K562 (cell line): ENCODE results near the gene SPTAN1. TPM values are rescaled to one million over a fixed set of nuclear protein-coding genes. Genes with fewer than 3 reads are reported as not detected.

Experiments
- ATAC-seq: fragments of 200-7000 bp; cut with Tn5 transposase; 3 replicates; pipeline ENCODE4 v1.9.1; 2020; ENCODE audit warnings: moderate library complexity
- BruUV-seq: library from RNA; stranded (reverse); fragments of 400-500 nt; replicated peaks from 2 replicates; lab custom pipeline; 2021; lab: Mats Ljungman, UMichigan
- CTCF ChIA-PET: fragments of 300-600 bp; formaldehyde crosslinking; extraction: SDS; loops from one replicate; lab custom pipeline; 2021; ENCODE audit warnings: low intra/inter-chr PET ratio; lab: Yijun Ruan, JAX
- POLR2A ChIA-PET: fragments of 300-600, 350-650 bp; sonication (Branson Sonifier 250); formaldehyde crosslinking; extraction: SDS; loops from one replicate; lab custom pipeline; 2021; ENCODE audit warnings: antibody characterized with exemption, inconsistent platforms; lab: Yijun Ruan, JAX
- DNase-seq, 4 experiments: peaks; one replicate each; pipeline versions ENCODE4 v3.0.0 to v3.0.0-alpha.2; 2011 to 2018; ENCODE audit warnings: low spot score in 3 of 4, mixed read lengths in 3 of 4; ENCODE audit errors: extremely low read depth in 1 of 4
- FAIRE-seq: peaks from 2 replicates; lab custom pipeline; 2011; peaks lifted over from hg19 to GRCh38; lab: Jason Lieb, UNC
- H2AFZ ChIP-seq: 2 replicates; pipeline ENCODE4 v1.6.0; 2011; ENCODE audit warnings: low read depth, low read length, control low read depth, inconsistent platforms
- H3K27ac ChIP-seq: fragments of 200-600 bp; 3 replicates; pipeline ENCODE4 v1.8.0; 2011; ENCODE audit warnings: low read depth, mild to moderate bottlenecking, control low read depth, inconsistent platforms, low read length, moderate library complexity, mixed read lengths; ENCODE audit errors: extremely low read depth
- H3K27me3 ChIP-seq, 2 experiments: fragments of 300-600 bp in 1 of 2; 2 replicates in 1 of 2; 3 replicates in 1 of 2; pipeline versions ENCODE4 v1.6.0 to v1.8.0; 2011; ENCODE audit warnings: inconsistent platforms in 2 of 2, low read length in 2 of 2, mild to moderate bottlenecking in 1 of 2, mixed read lengths in 1 of 2, moderate library complexity in 1 of 2; ENCODE audit not compliant: control insufficient read depth in 2 of 2, insufficient read depth in 2 of 2
- H3K36me3 ChIP-seq: fragments of 300-600 bp; 3 replicates; pipeline ENCODE4 v1.8.0; 2011; ENCODE audit warnings: mild to moderate bottlenecking, low read length, inconsistent platforms; ENCODE audit not compliant: control insufficient read depth, insufficient read depth
- H3K4me1 ChIP-seq, 2 experiments: fragments of 200-600 bp in 1 of 2; replicated peaks in 1 of 2; 2 replicates in 1 of 2; 3 replicates in 1 of 2; pipeline versions ENCODE4 v1.5.1 to v1.8.0; 2011; ENCODE audit warnings: inconsistent platforms in 2 of 2, low read length in 2 of 2, mild to moderate bottlenecking in 1 of 2, mixed read lengths in 1 of 2, moderate library complexity in 1 of 2; ENCODE audit not compliant: control insufficient read depth in 2 of 2, insufficient read depth in 2 of 2
- H3K4me2 ChIP-seq: 2 replicates; pipeline ENCODE4 v1.6.1; 2011; ENCODE audit warnings: low read length, control low read depth, inconsistent platforms, mixed read lengths; ENCODE audit not compliant: insufficient read depth
- H3K4me3 ChIP-seq: fragments of 200-600 bp; sonication (generic), shearing (Covaris generic); 2 replicates; pipeline ENCODE4 v1.5.1; 2016; ENCODE audit warnings: control low read depth, inconsistent platforms
- H3K79me2 ChIP-seq: fragments of 200-600 bp; 3 replicates; pipeline ENCODE4 v1.8.0; 2011; ENCODE audit warnings: low read length, inconsistent platforms; ENCODE audit not compliant: control insufficient read depth, insufficient read depth
- H3K9ac ChIP-seq, 2 experiments: 2 replicates each; pipeline versions ENCODE4 v1.6.0 to v1.6.1; 2011; ENCODE audit warnings: low read depth in 2 of 2, low read length in 2 of 2, control low read depth in 1 of 2, inconsistent platforms in 1 of 2, mild to moderate bottlenecking in 1 of 2, mixed read lengths in 1 of 2; ENCODE audit not compliant: insufficient read depth in 1 of 2
- H3K9me1 ChIP-seq: one replicate; pipeline ENCODE4 v1.6.0; 2011; ENCODE audit warnings: inconsistent platforms, mild to moderate bottlenecking, low read length, moderate library complexity; ENCODE audit not compliant: control insufficient read depth, insufficient read depth
- H3K9me3 ChIP-seq: replicated peaks from 2 replicates; pipeline ENCODE4 v1.5.1; 2011; ENCODE audit warnings: low read depth, low read length, inconsistent platforms; ENCODE audit not compliant: control insufficient read depth, insufficient read depth
- H4K20me1 ChIP-seq: replicated peaks from 2 replicates; pipeline ENCODE4 v1.6.1; 2011; ENCODE audit warnings: low read length, inconsistent platforms, mixed read lengths; ENCODE audit not compliant: control insufficient read depth, insufficient read depth
- BDP1 ChIP-seq: IDR thresholded peaks from 3 replicates; pipeline ENCODE4 v1.6.1; 2011; ENCODE audit not compliant: insufficient read length, insufficient read depth
- BMI1 ChIP-seq: fragments of 150-350 bp; IDR thresholded peaks from 2 replicates; pipeline ENCODE4 v1.6.1; 2014; ENCODE audit warnings: low read length
- COPS2 ChIP-seq: fragments of 450-650 bp; conservative IDR thresholded peaks from 2 replicates; pipeline ENCODE4 v1.6.1; 2016; ENCODE audit warnings: mild to moderate bottlenecking, moderate library complexity
- CXXC5 ChIP-seq: fragments of 250-450 bp; sonication (Bioruptor Pico); IDR thresholded peaks from 2 replicates; pipeline ENCODE4 v1.8.0; 2022; ENCODE audit warnings: inconsistent platforms, mild to moderate bottlenecking, moderate library complexity
- FOXJ2 ChIP-seq: fragments of 200-800 bp; sonication (Bioruptor generic); IDR thresholded peaks from 2 replicates; pipeline ENCODE4 v1.6.1; 2016; ENCODE audit warnings: missing genetic modification characterization, missing compliant biosample characterization
- GABPB2 ChIP-seq: fragments of 250-450 bp; sonication (Bioruptor Pico); conservative IDR thresholded peaks from 2 replicates; pipeline ENCODE4 v1.5.1; 2021; ENCODE audit warnings: mild to moderate bottlenecking
- HDAC6 ChIP-seq: IDR thresholded peaks from 2 replicates; pipeline ENCODE4 v1.6.1; 2012; ENCODE audit warnings: low read depth, mild to moderate bottlenecking, control low read depth, inconsistent platforms, low read length, moderate library complexity
- HDAC8 ChIP-seq: fragments of 450-650 bp; IDR thresholded peaks from 2 replicates; pipeline ENCODE4 v1.6.1; 2016; ENCODE audit warnings: mild to moderate bottlenecking, missing genetic modification characterization, moderate library complexity, missing compliant biosample characterization
- MCM2 ChIP-seq: fragments of 450-650 bp; IDR thresholded peaks from 2 replicates; pipeline ENCODE4 v1.6.1; 2017; ENCODE audit warnings: low read depth, mild to moderate bottlenecking
- MED1 ChIP-seq: sonication (generic); formaldehyde crosslinking; IDR thresholded peaks from 2 replicates; pipeline ENCODE4 v1.8.1; 2023; ENCODE audit warnings: missing genetic modification reagents, borderline replicate concordance
- MTA1 ChIP-seq: fragments of 450-650 bp; IDR thresholded peaks from 2 replicates; pipeline ENCODE4 v1.6.1; 2017; ENCODE audit warnings: borderline replicate concordance
- MYNN ChIP-seq, 2 experiments: sonication (generic); formaldehyde crosslinking in 1 of 2; IDR thresholded peaks; 2 replicates each; pipeline versions ENCODE4 v1.5.0 to v1.6.1; 2016 to 2020; ENCODE audit warnings: antibody characterized with exemption in 1 of 2, missing genetic modification reagents in 1 of 2
- NFRKB ChIP-seq: fragments of 450-650 bp; IDR thresholded peaks from 2 replicates; pipeline ENCODE4 v1.6.1; 2016; ENCODE audit warnings: low read depth
- PHB2 ChIP-seq: fragments of 450-650 bp; IDR thresholded peaks from 2 replicates; pipeline ENCODE4 v1.6.1; 2017; ENCODE audit warnings: low read depth
- PHF20 ChIP-seq: fragments of 450-650 bp; IDR thresholded peaks from 2 replicates; pipeline ENCODE4 v1.6.1; 2018; ENCODE audit not compliant: partially characterized antibody
- SRSF1 ChIP-seq: fragments of 200-400 bp; formaldehyde crosslinking; IDR thresholded peaks from 2 replicates; pipeline ENCODE4 v1.6.1; 2017; ENCODE audit warnings: mild to moderate bottlenecking, low read depth, low read length, moderate library complexity
- SUPT5H ChIP-seq: fragments of 450-650 bp; IDR thresholded peaks from 2 replicates; pipeline ENCODE4 v1.6.1; 2016
- ZBTB8A ChIP-seq: fragments of 450-650 bp; IDR thresholded peaks from 2 replicates; pipeline ENCODE4 v1.6.1; 2018; ENCODE audit warnings: mild to moderate bottlenecking, moderate library complexity; ENCODE audit not compliant: partially characterized antibody
- ZC3H4 ChIP-seq: sonication (generic); formaldehyde crosslinking; IDR thresholded peaks from 2 replicates; pipeline ENCODE4 v1.9.0; 2021; ENCODE audit warnings: missing genetic modification reagents, borderline replicate concordance
- ZNF76 ChIP-seq: fragments of 250-450 bp; sonication (Bioruptor Pico); IDR thresholded peaks from 2 replicates; pipeline ENCODE4 v1.4.0; 2020; ENCODE audit warnings: mild to moderate bottlenecking, moderate library complexity, borderline replicate concordance
- ZNF780A ChIP-seq: fragments of 250-450 bp; sonication (Bioruptor Pico); IDR thresholded peaks from 2 replicates; pipeline ENCODE4 v1.5.0; 2021; ENCODE audit warnings: mild to moderate bottlenecking
- WGBS: fragments of 100-300 bp; shearing (Covaris generic); methylation state at CpG from one replicate; pipeline ENCODE4 v1.1.6; 2016; ENCODE audit warnings: low coverage, mixed read lengths; ENCODE audit not compliant: insufficient coverage; ENCODE audit errors: missing lambda C conversion rate; 5-methylcytosine and 5-hydroxymethylcytosine counted together
- in situ Hi-C: fragments of 300-500 bp; cut with MboI; formaldehyde crosslinking; loops from 4 replicates; pipeline ENCODE4 v1.15.0; 2018; ENCODE audit warnings: inconsistent platforms, mixed read lengths
- intact Hi-C: fragments of 100-400 bp; cut with micrococcal nuclease; formaldehyde crosslinking; loops from 2 replicates; pipeline ENCODE4 v1.14.2; 2022
- polyA plus RNA-seq, 8 experiments: library from polyadenylated mRNA; depleted of rRNA in 4 of 8; stranded (reverse) in 5 of 8; unstranded in 3 of 8; fragments of >200 nt; fragmentation: Nextera tagmentation in 2 of 8; fragmentation: Illumina TruSeq in 1 of 8; extraction: Ambion mirVana in 2 of 8; extraction: Trizol in 1 of 8; gene quantifications; 2 replicates each; pipeline versions ENCODE4 v1.2.1 to v1.2.3, GENCODE V29; 2011 to 2014; ENCODE audit warnings: inconsistent platforms in 1 of 8, missing spikeins in 1 of 8
- total RNA-seq, 7 experiments: library from RNA; depleted of rRNA in 6 of 7; stranded (reverse); fragments of >200 nt in 6 of 7; fragmentation: Illumina TruSeq in 2 of 7; extraction: Trizol in 2 of 7; gene quantifications; 2 replicates each; pipeline versions ENCODE4 v1.2.1 to v1.2.3, GENCODE V29; 2011 to 2021; ENCODE audit warnings: low replicate concordance in 1 of 7
- TF ChIP-seq, protein P1 (sequence below): fragments of 450-650 bp; IDR thresholded peaks from 2 replicates; pipeline ENCODE4 v1.6.1; 2016; ENCODE audit warnings: mild to moderate bottlenecking

SPTAN1 gene
- total and polyA plus RNA-seq, 9 of the 15 experiments (the other 6 are each of a cell fraction or from before 2014, with no cell fraction given) = 1.5 to 13.5 (median 6.8) TPM

DNA sequence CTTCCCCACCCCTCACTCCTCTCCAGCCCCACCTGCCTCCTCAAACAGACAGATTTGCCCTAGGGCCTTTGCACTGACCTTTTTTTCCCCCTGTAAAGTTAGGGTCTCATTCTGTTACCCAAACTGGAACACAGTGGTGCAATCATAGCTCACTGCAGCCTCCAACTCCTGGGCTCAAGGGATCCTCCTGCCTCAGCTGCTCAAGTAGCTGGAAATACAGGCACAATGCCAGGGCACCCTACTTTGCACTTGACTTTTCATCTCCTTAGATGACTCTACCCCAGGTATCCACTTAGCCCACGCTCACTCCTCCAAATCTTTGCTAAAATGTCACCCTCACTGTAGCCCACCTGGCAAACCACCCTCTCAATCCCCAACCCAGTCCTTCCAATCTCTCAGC lies 102.1 kb downstream of the SPTAN1 start:
- Histone ChIP-seq H3K27ac (no peak overlapping the region; the same call in 2 of the 3 replicates), H3K9me1 (no peaks in the 10 kb centered on the region)
- BruUV-seq = no TSS peak

More for the DNA sequence above, 102.1 kb downstream of the SPTAN1 start:
- H3K4me1 ChIP-seq = peaks cover 5 to 28% of the 10 kb centered on the region in 2 experiments; a peak in 4 of 5 replicates
- intact Hi-C loops = no loop called here
- no peak overlapping the region for H3K4me3 ChIP-seq
- peaks cover 15% of the 10 kb centered on the region; the same call in 2 of the 3 replicates for H3K36me3 ChIP-seq
- H3K9ac ChIP-seq = peak overlapping the region in 1 of 2 experiments; percentile 83; a peak in 1 of 4 replicates
- no peak for DNase-seq
- TF ChIP-seq ZC3H4 = 0 out of 2 replicates have a peak, but pooled peaks have one; percentile 35
- no peak for TF ChIP-seq ZBTB8A
- TF ChIP-seq MTA1 = no peak
- no peak for TF ChIP-seq SUPT5H
- no peak for TF ChIP-seq COPS2
- no peak for TF ChIP-seq MCM2
- no peak for TF ChIP-seq HDAC8 (tag)
- TF ChIP-seq GABPB2 (CRISPR knock-in tag) = no peak
- TF ChIP-seq, protein P1, sequence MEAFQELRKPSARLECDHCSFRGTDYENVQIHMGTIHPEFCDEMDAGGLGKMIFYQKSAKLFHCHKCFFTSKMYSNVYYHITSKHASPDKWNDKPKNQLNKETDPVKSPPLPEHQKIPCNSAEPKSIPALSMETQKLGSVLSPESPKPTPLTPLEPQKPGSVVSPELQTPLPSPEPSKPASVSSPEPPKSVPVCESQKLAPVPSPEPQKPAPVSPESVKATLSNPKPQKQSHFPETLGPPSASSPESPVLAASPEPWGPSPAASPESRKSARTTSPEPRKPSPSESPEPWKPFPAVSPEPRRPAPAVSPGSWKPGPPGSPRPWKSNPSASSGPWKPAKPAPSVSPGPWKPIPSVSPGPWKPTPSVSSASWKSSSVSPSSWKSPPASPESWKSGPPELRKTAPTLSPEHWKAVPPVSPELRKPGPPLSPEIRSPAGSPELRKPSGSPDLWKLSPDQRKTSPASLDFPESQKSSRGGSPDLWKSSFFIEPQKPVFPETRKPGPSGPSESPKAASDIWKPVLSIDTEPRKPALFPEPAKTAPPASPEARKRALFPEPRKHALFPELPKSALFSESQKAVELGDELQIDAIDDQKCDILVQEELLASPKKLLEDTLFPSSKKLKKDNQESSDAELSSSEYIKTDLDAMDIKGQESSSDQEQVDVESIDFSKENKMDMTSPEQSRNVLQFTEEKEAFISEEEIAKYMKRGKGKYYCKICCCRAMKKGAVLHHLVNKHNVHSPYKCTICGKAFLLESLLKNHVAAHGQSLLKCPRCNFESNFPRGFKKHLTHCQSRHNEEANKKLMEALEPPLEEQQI = no peak
- no peak for TF ChIP-seq HDAC6
- no peak for TF ChIP-seq FOXJ2
- no peak for TF ChIP-seq CXXC5 (CRISPR knock-in tag)
- TF ChIP-seq BMI1 = no peak
- TF ChIP-seq ZNF780A (CRISPR knock-in tag) = no peak
- no peak for TF ChIP-seq NFRKB
- TF ChIP-seq ZNF76 (CRISPR knock-in tag) = no peak
- no peak for TF ChIP-seq BDP1
- no peak for TF ChIP-seq SRSF1
- 0 out of 2 replicates have a peak, but pooled peaks have one; percentile 12 for TF ChIP-seq PHB2
- no peak for TF ChIP-seq MYNN (IDR thresholded peaks at IDR 0.05)
- TF ChIP-seq MYNN (CRISPR knock-in tag; IDR thresholded peaks at IDR 0.05) = no peak
- no peak for TF ChIP-seq PHF20
- peak; percentile 56; the same call in 1 of the 2 replicates for TF ChIP-seq MED1 (CRISPR knock-in tag)
- peaks cover 32% of the 10 kb centered on the region for H3K79me2 ChIP-seq
- no peak for ATAC-seq
- H2AFZ ChIP-seq = no peak overlapping the region
- in situ Hi-C loops = loop anchor here (5.0 kb wide), 1 partner anchor 1018 kb away; no protein-coding TSS in a partner anchor
- no peak overlapping the region for H3K4me2 ChIP-seq
- POLR2A ChIA-PET = interaction anchor here (0.6 to 1.0 kb wide), 4 partner anchors 9 to 519 kb away, joined by 3 to 5 read pairs (median 4); no protein-coding TSS in a partner anchor
- no peaks in the 10 kb centered on the region; a peak in 1 of 5 replicates for H3K27me3 ChIP-seq
- CTCF ChIA-PET = no interaction called here
- H3K9me3 ChIP-seq = no peaks in the 10 kb centered on the region
- no peak for FAIRE-seq
- no peaks in the 10 kb centered on the region for H4K20me1 ChIP-seq
- WGBS = 96% methylated on average over 1 of the region's 1 CpG
